Neural progenitor cell (in vitro differentiated cells): Measurements from ENCODE around the gene PRKAG3. TPM values are rescaled to one million over a fixed set of nuclear protein-coding genes. Genes with fewer than 3 reads are reported as not detected.

Source experiments
- DNase-seq: peaks from one replicate; pipeline ENCODE4 v3.0.0-alpha.2; 2016; ENCODE audit warnings: low spot score
- H2AFZ ChIP-seq: fragments of 200-600 bp; sonication (generic); replicated peaks from 2 replicates; pipeline ENCODE4 v1.6.1; 2016; ENCODE audit warnings: antibody characterized with exemption
- H3F3A ChIP-seq: fragments of 200-600 bp; sonication (generic); 2 replicates; pipeline ENCODE4 v1.6.1; 2016; ENCODE audit warnings: antibody characterized with exemption, low read depth
- H3K27ac ChIP-seq: fragments of 200-600 bp; sonication (generic); 2 replicates; pipeline ENCODE4 v1.5.1; 2016; ENCODE audit warnings: mild to moderate bottlenecking
- H3K27me3 ChIP-seq: fragments of 200-600 bp; sonication (generic); 2 replicates; pipeline ENCODE4 v1.6.1; 2016; ENCODE audit warnings: mild to moderate bottlenecking, moderate library complexity
- H3K36me3 ChIP-seq: fragments of 200-600 bp; sonication (generic); 2 replicates; pipeline ENCODE4 v1.5.1; 2016
- H3K4me1 ChIP-seq: fragments of 200-600 bp; sonication (generic); 2 replicates; pipeline ENCODE4 v1.6.1; 2016; ENCODE audit warnings: mixed run types
- H3K4me2 ChIP-seq: fragments of 200-600 bp; sonication (generic); 2 replicates; pipeline ENCODE4 v1.6.1; 2016
- H3K4me3 ChIP-seq: fragments of 200-600 bp; sonication (generic); 2 replicates; pipeline ENCODE4 v1.5.1; 2016
- H3K79me2 ChIP-seq: fragments of 200-600 bp; sonication (generic); 2 replicates; pipeline ENCODE4 v1.6.1; 2016; ENCODE audit warnings: low read depth
- H3K9ac ChIP-seq: fragments of 200-600 bp; sonication (generic); 2 replicates; pipeline ENCODE4 v1.6.1; 2016
- H3K9me3 ChIP-seq: fragments of 200-600 bp; sonication (generic); 2 replicates; pipeline ENCODE4 v1.5.1; 2016; ENCODE audit warnings: low read depth
- H4K20me1 ChIP-seq: fragments of 200-600 bp; sonication (generic); 2 replicates; pipeline ENCODE4 v1.6.1; 2016; ENCODE audit warnings: low read depth
- H3K27ac Mint-ChIP-seq: 3 replicates; pipeline ENCODE4 v1.8.0; 2021; ENCODE audit warnings: mixed read lengths
- H3K27me3 Mint-ChIP-seq: 2 replicates; pipeline ENCODE4 v1.8.0; 2022; ENCODE audit warnings: low read depth, mild to moderate bottlenecking, inconsistent platforms, moderate library complexity, mixed read lengths; ENCODE audit not compliant: insufficient read depth
- H3K36me3 Mint-ChIP-seq: 3 replicates; pipeline ENCODE4 v1.8.0; 2021; ENCODE audit warnings: mixed read lengths
- H3K4me1 Mint-ChIP-seq: 3 replicates; pipeline ENCODE4 v1.8.0; 2021; ENCODE audit warnings: mixed read lengths
- H3K4me3 Mint-ChIP-seq: 3 replicates; pipeline ENCODE4 v1.8.0; 2021; ENCODE audit warnings: mild to moderate bottlenecking, moderate library complexity, mixed read lengths
- H3K9me3 Mint-ChIP-seq: 3 replicates; pipeline ENCODE4 v1.8.0; 2020; ENCODE audit warnings: mixed read lengths
- EZH2 ChIP-seq: fragments of 200-600 bp; sonication (generic); IDR thresholded peaks from 2 replicates; pipeline ENCODE4 v1.6.1; 2017; ENCODE audit warnings: antibody characterized with exemption, mild to moderate bottlenecking, moderate library complexity
- EZH2phosphoT487 ChIP-seq: fragments of 200-600 bp; sonication (generic); IDR thresholded peaks from 2 replicates; pipeline ENCODE4 v1.6.1; 2017; ENCODE audit warnings: antibody characterized with exemption
- total RNA-seq: library from RNA; depleted of rRNA; stranded (reverse); fragments of >200 nt; gene quantifications from 2 replicates; pipeline ENCODE4 v1.2.3, GENCODE V29; 2015; ENCODE audit warnings: low replicate concordance
- TF ChIP-seq, protein P1 (sequence below): fragments of 200-600 bp; sonication (generic); IDR thresholded peaks from 2 replicates; pipeline ENCODE4 v1.5.1; 2017; ENCODE audit warnings: antibody characterized with exemption, mild to moderate bottlenecking

The PRKAG3 gene
- total RNA-seq, 1 donor from 2014 or later: not detected

DNA sequence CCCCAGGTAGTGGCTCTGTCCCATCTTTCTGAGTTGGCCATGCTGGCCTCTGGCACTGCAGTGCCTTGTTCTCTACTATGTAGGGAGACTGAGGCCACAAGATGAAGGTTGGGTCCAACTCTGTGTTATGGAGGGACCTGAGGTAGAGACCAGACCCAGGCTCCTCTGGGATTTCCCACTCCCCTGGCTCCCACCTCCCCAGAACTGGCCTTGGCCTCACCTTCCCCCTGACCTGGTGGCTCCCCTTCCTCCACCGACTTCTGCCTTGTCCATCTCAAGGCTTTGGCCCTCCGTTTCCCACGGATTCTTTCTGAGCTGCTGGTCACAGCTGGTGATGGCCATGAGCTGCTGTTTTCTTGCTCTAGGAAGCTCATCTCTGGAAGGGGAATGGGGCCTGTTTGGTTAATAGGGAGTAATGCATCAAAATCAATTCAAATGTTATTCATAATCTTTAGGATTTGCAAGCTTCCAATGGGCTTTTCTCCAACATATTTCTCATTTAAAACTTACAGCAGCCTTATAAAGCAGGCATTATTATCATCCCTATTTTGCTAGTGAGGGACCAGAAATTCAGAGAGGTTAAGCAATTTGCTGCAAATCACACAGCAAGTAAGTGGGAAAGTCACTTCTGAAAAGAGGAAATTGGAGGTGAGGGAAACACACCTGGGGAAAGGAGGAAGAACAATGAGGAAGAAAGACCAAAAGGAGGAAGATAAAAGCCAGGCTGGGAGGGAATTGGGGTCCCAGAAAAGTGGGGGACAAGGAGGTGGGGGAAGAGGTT is 887 bp downstream of the PRKAG3 start:
- Histone ChIP-seq H3K4me1 (no peaks in the 10 kb centered on the region), H3K79me2 (no peaks in the 10 kb centered on the region), H3K4me2 (no peak overlapping the region), H3K36me3 (no peaks in the 10 kb centered on the region), H3F3A (no peaks in the 10 kb centered on the region), H2AFZ (no peak overlapping the region), H3K27me3 (peaks cover 18% of the 10 kb centered on the region), H3K9ac (no peak overlapping the region), H3K27ac (no peak overlapping the region), H3K9me3 (no peaks in the 10 kb centered on the region), H3K4me3 (no peak overlapping the region), H4K20me1 (no peaks in the 10 kb centered on the region)
- Mint-ChIP-seq H3K4me3 (no peak overlapping the region), H3K27ac (no peak overlapping the region), H3K27me3 (peaks cover 12% of the 10 kb centered on the region), H3K9me3 (no peaks in the 10 kb centered on the region), H3K4me1 (no peaks in the 10 kb centered on the region), H3K36me3 (no peaks in the 10 kb centered on the region)
- no peak for DNase-seq
- TF ChIP-seq, protein P1, sequence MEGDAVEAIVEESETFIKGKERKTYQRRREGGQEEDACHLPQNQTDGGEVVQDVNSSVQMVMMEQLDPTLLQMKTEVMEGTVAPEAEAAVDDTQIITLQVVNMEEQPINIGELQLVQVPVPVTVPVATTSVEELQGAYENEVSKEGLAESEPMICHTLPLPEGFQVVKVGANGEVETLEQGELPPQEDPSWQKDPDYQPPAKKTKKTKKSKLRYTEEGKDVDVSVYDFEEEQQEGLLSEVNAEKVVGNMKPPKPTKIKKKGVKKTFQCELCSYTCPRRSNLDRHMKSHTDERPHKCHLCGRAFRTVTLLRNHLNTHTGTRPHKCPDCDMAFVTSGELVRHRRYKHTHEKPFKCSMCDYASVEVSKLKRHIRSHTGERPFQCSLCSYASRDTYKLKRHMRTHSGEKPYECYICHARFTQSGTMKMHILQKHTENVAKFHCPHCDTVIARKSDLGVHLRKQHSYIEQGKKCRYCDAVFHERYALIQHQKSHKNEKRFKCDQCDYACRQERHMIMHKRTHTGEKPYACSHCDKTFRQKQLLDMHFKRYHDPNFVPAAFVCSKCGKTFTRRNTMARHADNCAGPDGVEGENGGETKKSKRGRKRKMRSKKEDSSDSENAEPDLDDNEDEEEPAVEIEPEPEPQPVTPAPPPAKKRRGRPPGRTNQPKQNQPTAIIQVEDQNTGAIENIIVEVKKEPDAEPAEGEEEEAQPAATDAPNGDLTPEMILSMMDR: no peak
- TF ChIP-seq EZH2 (no peak), EZH2phosphoT487 (no peak)

DNA sequence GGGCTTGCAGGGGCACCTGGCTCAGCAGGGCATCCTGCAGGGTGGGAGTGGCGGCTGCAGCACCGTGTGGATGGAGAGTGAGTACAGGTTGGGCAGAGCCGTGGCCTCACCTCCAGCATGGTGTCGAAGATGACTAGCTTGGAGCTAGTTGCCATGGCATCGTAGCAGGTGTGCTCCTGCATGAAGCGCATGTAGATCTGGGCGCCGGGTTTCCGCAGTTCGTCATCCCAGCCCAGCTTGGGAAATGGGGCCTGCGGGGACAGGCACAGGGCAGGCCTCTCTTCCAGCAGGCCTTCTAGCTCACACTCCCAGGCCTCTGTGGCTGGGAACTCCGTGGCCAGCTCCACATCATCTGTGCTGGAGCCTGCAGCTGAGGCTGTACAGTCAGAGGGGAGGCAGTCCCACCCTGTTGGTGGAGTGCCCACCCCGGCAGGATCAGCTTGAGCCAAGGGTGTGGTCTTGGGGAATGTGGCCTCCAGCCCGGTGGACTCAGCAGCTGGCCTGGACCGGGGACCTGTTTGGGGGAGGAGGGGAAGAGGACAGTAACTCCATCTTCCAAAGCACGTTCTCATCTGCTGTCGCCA is 1.6 kb downstream of the PRKAG3 start:
- Histone ChIP-seq H3K4me3 (no peak overlapping the region), H3F3A (no peaks in the 10 kb centered on the region), H4K20me1 (no peaks in the 10 kb centered on the region), H3K27me3 (peaks cover 10% of the 10 kb centered on the region), H3K27ac (no peak overlapping the region), H3K4me2 (no peak overlapping the region), H3K9me3 (no peaks in the 10 kb centered on the region), H3K36me3 (no peaks in the 10 kb centered on the region), H2AFZ (no peak overlapping the region), H3K9ac (no peak overlapping the region), H3K4me1 (no peaks in the 10 kb centered on the region), H3K79me2 (no peaks in the 10 kb centered on the region)
- Mint-ChIP-seq H3K4me3 (no peak overlapping the region), H3K27ac (no peak overlapping the region), H3K27me3 (peaks cover 12% of the 10 kb centered on the region), H3K4me1 (no peaks in the 10 kb centered on the region), H3K36me3 (no peaks in the 10 kb centered on the region), H3K9me3 (no peaks in the 10 kb centered on the region)
- no peak for DNase-seq
- TF ChIP-seq EZH2phosphoT487: no peak
- no peak for TF ChIP-seq EZH2
- TF ChIP-seq, protein P1: no peak

DNA sequence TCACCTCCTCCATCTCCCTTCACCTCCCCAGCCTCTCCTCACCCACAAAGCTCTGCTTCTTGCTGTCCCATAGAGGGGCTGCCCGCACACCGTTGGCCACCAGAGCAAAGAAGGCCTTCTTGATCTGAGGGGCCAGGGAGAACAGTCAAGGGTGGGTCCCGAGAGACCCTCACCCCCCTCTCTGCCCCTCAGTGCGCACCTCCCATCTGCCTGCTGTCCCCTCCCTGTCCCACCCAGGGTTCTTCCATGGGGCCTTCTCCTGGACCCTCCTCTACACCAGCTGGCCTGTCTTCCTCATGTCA is 3.2 kb downstream of the PRKAG3 start:
- H3K36me3 Mint-ChIP-seq: no peaks in the 10 kb centered on the region
- Histone ChIP-seq H3K36me3 (no peaks in the 10 kb centered on the region), H3K9ac (no peak overlapping the region), H3K9me3 (no peaks in the 10 kb centered on the region), H3K79me2 (no peaks in the 10 kb centered on the region), H4K20me1 (no peaks in the 10 kb centered on the region), H3K4me2 (no peak overlapping the region), H3F3A (no peaks in the 10 kb centered on the region), H3K4me3 (no peak overlapping the region), H2AFZ (no peak overlapping the region), H3K4me1 (no peaks in the 10 kb centered on the region), H3K27me3 (no peaks in the 10 kb centered on the region), H3K27ac (no peak overlapping the region)
- peaks cover 10% of the 10 kb centered on the region for H3K27me3 Mint-ChIP-seq
- no peak for DNase-seq
- no peaks in the 10 kb centered on the region for H3K4me1 Mint-ChIP-seq
- no peaks in the 10 kb centered on the region for H3K9me3 Mint-ChIP-seq
- H3K27ac Mint-ChIP-seq: no peak overlapping the region
- TF ChIP-seq, protein P1: no peak
- no peak for TF ChIP-seq EZH2phosphoT487
- TF ChIP-seq EZH2: no peak
- no peak overlapping the region for H3K4me3 Mint-ChIP-seq
